Measurements from ENCODE around the gene KCP.

The KCP gene

DNA sequence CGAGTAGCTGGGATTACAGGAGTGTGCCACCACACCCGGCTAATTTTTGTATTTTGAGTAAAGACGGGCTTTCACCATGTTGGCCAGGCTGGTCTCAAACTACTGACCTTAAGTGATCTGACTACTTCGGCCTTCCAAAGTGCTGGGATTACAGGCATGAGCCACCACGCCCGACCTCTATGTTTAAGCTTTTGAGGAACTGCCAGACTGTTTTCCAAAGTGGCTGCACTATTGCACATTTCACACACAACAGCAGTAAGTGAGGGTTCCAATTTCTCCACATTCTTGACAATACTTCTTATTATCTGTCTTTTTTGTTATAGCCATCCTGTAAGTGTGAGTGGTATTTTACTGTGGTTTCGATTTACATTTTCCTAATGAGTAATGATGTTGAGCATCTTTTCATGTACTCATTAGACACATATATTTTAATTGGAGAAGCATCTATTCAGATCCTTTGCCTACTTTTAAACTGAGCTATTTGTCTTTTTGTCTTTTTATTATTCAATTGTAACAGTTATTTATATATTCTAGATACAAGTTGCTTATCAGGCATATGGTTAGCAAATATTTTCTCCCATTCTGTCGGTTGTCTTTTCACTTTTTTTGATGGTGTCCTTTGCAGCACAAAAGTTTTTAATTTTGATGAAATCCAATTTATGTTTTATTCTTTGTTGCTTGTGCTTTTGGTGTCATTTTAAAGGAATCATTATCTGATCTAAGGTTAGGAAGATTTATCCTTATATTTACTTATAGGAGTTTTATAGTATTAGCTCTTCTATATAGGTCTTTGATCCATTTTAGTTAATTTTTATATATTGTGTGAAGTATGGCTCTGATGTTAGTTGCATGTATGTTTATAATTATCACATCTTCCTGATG is 14.4 kb upstream of the KCP start:
- Histone ChIP-seq H3K27me3 (ENCODE audit: insufficient read depth, poor library complexity, severe bottlenecking) (peaks cover 10% of the 10 kb centered on the region), H3K4me3 (replicated peaks; ENCODE audit: insufficient read depth, low read length) (no peak overlapping the region), H3K27ac (replicated peaks) (no peak overlapping the region)
- TF ChIP-seq POLR2AphosphoS5 (IDR thresholded peaks at IDR 0.05; ENCODE audit: low read depth) (no peak), SPI1 (IDR thresholded peaks at IDR 0.05; ENCODE audit: borderline replicate concordance, low read depth) (peak; percentile 58; the same call in 1 of the 2 replicates), GABPA (IDR thresholded peaks at IDR 0.05; ENCODE audit: low read depth) (no peak)
- TF ChIP-seq, protein P1, sequence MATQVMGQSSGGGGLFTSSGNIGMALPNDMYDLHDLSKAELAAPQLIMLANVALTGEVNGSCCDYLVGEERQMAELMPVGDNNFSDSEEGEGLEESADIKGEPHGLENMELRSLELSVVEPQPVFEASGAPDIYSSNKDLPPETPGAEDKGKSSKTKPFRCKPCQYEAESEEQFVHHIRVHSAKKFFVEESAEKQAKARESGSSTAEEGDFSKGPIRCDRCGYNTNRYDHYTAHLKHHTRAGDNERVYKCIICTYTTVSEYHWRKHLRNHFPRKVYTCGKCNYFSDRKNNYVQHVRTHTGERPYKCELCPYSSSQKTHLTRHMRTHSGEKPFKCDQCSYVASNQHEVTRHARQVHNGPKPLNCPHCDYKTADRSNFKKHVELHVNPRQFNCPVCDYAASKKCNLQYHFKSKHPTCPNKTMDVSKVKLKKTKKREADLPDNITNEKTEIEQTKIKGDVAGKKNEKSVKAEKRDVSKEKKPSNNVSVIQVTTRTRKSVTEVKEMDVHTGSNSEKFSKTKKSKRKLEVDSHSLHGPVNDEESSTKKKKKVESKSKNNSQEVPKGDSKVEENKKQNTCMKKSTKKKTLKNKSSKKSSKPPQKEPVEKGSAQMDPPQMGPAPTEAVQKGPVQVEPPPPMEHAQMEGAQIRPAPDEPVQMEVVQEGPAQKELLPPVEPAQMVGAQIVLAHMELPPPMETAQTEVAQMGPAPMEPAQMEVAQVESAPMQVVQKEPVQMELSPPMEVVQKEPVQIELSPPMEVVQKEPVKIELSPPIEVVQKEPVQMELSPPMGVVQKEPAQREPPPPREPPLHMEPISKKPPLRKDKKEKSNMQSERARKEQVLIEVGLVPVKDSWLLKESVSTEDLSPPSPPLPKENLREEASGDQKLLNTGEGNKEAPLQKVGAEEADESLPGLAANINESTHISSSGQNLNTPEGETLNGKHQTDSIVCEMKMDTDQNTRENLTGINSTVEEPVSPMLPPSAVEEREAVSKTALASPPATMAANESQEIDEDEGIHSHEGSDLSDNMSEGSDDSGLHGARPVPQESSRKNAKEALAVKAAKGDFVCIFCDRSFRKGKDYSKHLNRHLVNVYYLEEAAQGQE (IDR thresholded peaks at IDR 0.05; ENCODE audit: insufficient replicate concordance, low read depth): no peak
- no peak for DNase-seq (ENCODE audit: low read depth in 1 of 2, low spot score in 1 of 2)

DNA sequence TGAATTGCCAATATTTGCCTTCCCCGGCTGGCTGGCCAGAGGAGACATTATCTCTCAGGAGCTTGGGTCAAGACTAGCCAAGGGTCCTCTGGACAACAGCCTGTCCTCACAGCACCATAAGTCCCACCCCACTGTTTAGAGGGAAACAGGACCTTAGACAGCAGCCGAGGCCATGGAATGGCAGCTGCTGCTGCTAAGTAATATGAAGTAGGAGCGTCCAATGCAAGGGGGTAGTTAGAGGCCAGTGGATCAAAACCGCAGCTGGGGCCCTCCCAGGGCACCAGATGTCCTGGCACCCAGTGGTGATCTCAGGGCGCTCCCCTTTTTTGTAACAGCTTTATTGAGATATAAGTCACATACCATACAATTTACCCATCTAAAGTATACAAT is 12.9 kb upstream of the KCP start:
- no peak for TF ChIP-seq GABPA (IDR thresholded peaks at IDR 0.05; ENCODE audit: low read depth)
- TF ChIP-seq, protein P1 (IDR thresholded peaks at IDR 0.05; ENCODE audit: insufficient replicate concordance, low read depth): peak; percentile 78
- DNase-seq (ENCODE audit: low read depth in 1 of 2, low spot score in 1 of 2): no peak
- Histone ChIP-seq H3K27me3 (ENCODE audit: insufficient read depth, poor library complexity, severe bottlenecking) (peaks cover 15% of the 10 kb centered on the region), H3K27ac (replicated peaks) (no peak overlapping the region), H3K4me3 (replicated peaks; ENCODE audit: insufficient read depth, low read length) (no peak overlapping the region)

DNA sequence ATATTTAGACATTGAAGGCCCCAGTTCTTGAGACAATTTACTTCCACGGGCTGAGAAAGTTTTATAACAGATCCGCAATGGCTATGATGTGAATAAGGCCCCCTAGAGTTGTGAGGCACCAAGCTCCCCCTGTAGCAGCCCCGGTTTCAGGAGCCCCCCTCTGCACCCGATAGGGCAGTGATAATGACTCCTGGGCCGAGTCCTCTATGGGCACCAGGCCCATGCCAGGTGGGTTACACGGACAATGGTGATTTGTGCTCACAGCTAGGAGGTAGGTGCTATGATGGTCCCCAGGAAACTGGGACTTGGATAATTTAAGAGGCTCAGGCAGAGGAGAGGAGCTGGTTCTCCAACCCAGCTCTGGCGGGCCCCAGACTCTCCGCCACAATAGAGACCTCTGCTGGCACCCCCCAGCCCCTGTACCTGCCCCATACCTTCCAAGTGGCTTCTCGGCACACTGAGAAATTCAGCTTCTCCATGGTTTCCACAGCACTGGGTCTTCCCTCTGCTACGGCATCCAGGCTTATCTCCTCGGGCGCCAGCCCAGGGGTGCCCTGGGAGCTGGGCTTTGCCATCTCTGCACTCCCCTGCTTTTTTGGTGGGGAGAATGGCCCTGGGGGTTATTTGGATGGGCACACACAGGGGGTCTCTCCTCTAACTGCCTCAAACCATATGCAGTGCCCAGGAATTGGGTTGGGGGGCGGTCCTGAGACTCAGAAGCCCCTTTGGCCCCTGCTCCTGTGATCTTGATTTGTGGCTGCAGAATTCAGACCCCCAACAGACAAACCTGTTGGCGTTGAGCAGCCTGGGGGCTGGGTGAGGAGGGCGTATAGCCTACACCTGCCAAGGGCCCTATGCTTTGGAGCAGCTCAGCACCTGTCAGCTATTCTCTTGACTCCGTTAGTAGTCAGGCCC is 12.2 kb upstream of the KCP start:
- Histone ChIP-seq H3K4me3 (replicated peaks; ENCODE audit: insufficient read depth, low read length) (no peak overlapping the region), H3K27me3 (ENCODE audit: insufficient read depth, poor library complexity, severe bottlenecking) (peaks cover 15% of the 10 kb centered on the region), H3K27ac (replicated peaks) (no peak overlapping the region)
- no peak for DNase-seq (ENCODE audit: low read depth in 1 of 2, low spot score in 1 of 2)
- TF ChIP-seq, protein P2, sequence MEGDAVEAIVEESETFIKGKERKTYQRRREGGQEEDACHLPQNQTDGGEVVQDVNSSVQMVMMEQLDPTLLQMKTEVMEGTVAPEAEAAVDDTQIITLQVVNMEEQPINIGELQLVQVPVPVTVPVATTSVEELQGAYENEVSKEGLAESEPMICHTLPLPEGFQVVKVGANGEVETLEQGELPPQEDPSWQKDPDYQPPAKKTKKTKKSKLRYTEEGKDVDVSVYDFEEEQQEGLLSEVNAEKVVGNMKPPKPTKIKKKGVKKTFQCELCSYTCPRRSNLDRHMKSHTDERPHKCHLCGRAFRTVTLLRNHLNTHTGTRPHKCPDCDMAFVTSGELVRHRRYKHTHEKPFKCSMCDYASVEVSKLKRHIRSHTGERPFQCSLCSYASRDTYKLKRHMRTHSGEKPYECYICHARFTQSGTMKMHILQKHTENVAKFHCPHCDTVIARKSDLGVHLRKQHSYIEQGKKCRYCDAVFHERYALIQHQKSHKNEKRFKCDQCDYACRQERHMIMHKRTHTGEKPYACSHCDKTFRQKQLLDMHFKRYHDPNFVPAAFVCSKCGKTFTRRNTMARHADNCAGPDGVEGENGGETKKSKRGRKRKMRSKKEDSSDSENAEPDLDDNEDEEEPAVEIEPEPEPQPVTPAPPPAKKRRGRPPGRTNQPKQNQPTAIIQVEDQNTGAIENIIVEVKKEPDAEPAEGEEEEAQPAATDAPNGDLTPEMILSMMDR (IDR thresholded peaks at IDR 0.05; ENCODE audit: insufficient read depth, low read length): no peak
- TF ChIP-seq GABPA (IDR thresholded peaks at IDR 0.05; ENCODE audit: low read depth) (no peak), SPI1 (IDR thresholded peaks at IDR 0.05; ENCODE audit: borderline replicate concordance, low read depth) (no peak), POLR2AphosphoS5 (IDR thresholded peaks at IDR 0.05; ENCODE audit: low read depth) (no peak)

DNA sequence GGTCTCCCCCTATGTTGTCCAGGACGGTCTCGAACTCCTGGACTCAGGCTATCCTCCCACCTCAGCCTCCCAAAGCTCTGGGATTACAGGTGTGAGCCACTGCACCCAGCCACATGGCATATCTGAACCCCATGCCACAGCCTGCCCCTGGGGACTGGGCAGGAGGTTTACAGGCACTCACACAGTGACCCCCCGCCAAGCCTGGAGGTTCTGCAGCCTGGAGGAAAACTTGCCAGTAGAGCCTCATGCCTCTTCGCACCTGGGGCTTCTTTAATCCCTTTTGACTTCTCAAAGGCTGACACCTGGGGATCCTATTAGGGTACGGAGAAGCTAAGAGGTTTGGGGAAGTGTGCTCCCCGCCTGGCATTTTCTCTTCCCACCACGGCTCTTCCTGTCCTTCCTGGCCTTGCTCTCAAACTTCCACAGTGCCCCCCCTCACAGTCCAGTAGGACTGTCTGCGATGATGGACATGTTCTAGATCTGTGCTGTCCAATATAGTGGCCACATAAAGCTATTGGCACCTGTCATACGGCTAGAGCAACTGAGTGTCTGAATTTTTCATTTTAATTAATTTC is 11.4 kb upstream of the KCP start:
- DNase-seq (ENCODE audit: low read depth in 1 of 2, low spot score in 1 of 2): no peak
- no peak for TF ChIP-seq SPI1 (IDR thresholded peaks at IDR 0.05; ENCODE audit: borderline replicate concordance, low read depth)
- TF ChIP-seq, protein P2 (IDR thresholded peaks at IDR 0.05; ENCODE audit: insufficient read depth, low read length): no peak
- no peak for TF ChIP-seq GABPA (IDR thresholded peaks at IDR 0.05; ENCODE audit: low read depth)
- TF ChIP-seq, protein P1 (IDR thresholded peaks at IDR 0.05; ENCODE audit: insufficient replicate concordance, low read depth): no peak
- TF ChIP-seq POLR2AphosphoS5 (IDR thresholded peaks at IDR 0.05; ENCODE audit: low read depth): no peak
- Histone ChIP-seq H3K4me3 (replicated peaks; ENCODE audit: insufficient read depth, low read length) (no peak overlapping the region), H3K27ac (replicated peaks) (no peak overlapping the region), H3K27me3 (ENCODE audit: insufficient read depth, poor library complexity, severe bottlenecking) (peaks cover 15% of the 10 kb centered on the region)
